GM19099 (cell line): ENCODE measurements around the gene HLTF.

Experiments
- POLR2A ChIP-seq: IDR thresholded peaks from 3 replicates; pipeline ENCODE4 v1.6.1; 2011; ENCODE audit warnings: low read depth; ENCODE audit not compliant: insufficient read length; ENCODE audit errors: extremely low read depth

The HLTF gene, protein sequence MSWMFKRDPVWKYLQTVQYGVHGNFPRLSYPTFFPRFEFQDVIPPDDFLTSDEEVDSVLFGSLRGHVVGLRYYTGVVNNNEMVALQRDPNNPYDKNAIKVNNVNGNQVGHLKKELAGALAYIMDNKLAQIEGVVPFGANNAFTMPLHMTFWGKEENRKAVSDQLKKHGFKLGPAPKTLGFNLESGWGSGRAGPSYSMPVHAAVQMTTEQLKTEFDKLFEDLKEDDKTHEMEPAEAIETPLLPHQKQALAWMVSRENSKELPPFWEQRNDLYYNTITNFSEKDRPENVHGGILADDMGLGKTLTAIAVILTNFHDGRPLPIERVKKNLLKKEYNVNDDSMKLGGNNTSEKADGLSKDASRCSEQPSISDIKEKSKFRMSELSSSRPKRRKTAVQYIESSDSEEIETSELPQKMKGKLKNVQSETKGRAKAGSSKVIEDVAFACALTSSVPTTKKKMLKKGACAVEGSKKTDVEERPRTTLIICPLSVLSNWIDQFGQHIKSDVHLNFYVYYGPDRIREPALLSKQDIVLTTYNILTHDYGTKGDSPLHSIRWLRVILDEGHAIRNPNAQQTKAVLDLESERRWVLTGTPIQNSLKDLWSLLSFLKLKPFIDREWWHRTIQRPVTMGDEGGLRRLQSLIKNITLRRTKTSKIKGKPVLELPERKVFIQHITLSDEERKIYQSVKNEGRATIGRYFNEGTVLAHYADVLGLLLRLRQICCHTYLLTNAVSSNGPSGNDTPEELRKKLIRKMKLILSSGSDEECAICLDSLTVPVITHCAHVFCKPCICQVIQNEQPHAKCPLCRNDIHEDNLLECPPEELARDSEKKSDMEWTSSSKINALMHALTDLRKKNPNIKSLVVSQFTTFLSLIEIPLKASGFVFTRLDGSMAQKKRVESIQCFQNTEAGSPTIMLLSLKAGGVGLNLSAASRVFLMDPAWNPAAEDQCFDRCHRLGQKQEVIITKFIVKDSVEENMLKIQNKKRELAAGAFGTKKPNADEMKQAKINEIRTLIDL

DNA sequence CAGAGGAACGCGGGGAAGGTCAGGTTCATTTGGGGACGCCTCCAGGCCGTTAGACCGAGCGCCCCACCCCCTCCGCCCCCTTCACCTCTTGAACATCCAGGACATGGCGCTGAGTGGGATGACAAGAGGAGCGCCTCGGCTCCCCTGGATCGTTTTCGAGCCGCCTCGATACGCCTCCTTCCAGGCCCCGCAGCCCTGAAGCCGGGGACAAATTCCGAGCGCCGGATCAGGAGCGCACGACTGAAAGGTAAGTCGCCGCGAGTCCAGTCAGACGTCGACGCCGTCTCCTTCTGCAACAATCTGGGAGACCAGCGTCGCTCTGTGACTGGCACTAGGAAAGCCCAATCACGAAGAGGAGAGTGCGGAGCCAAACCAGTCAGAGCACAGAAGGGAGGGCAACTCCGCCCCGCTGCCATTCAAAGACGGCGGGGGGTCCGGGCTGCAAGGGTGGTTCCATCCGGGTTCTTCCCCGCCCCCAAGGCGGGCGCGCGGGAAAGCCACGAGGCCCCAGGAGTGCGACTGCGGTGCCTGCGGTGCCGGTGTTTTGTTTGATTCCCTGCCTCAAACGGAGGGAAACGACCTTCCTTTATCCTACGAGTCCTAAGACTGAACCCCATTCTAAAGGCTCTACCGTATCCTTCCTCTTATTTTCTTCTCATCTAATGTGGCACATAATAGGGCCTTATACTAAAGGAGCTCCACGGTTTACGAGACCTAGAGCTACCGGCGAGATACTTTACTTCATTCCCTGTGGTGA, at the start of gene HLTF:
Gene HLTF, minus strand, starts transcription at position 302 of the 757 bp plus-strand sequence. Its CDS starts 197 bp downstream, at position 105.
- TF ChIP-seq POLR2A = peak; percentile 71

DNA sequence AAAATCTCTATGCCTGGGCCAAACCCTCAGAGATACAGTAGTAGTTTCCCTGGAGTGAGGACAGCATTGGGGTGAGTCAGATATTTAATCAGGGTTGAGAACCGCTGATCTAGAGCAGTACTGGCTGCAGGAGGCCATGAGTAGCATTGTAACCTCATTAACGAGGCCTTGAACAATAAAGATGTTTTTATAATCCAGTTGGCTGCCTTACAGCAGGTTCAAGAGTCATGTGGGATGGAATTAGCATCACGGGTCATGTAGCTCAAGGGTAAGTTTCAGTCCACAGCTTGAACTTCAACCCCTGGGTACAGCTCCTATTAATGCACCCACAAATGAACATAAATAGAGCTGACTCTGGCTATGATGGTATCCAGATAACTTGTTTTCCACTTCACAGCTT, 48.2 kb upstream of the HLTF start:
- TF ChIP-seq POLR2A = no peak

DNA sequence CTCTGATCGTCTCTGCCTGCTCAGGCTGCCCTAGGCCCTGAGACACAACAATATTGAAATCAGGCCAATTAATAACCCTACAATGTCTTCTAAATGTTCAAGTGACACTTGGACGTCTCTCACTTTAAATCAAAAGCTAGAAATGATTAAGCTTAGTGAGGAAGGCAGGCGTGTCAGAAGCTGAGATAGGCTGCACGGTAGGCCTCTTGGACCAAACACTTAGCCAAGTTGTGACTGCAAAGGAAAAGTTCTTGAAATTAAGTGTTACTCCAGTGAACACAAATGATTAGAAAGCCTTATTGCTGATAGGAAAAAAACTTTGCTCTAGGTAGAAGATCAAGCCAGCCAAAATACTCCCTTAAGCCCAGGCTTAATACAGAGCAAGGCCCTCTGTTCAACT, 45.3 kb upstream of the HLTF start:
- no peak for TF ChIP-seq POLR2A

DNA sequence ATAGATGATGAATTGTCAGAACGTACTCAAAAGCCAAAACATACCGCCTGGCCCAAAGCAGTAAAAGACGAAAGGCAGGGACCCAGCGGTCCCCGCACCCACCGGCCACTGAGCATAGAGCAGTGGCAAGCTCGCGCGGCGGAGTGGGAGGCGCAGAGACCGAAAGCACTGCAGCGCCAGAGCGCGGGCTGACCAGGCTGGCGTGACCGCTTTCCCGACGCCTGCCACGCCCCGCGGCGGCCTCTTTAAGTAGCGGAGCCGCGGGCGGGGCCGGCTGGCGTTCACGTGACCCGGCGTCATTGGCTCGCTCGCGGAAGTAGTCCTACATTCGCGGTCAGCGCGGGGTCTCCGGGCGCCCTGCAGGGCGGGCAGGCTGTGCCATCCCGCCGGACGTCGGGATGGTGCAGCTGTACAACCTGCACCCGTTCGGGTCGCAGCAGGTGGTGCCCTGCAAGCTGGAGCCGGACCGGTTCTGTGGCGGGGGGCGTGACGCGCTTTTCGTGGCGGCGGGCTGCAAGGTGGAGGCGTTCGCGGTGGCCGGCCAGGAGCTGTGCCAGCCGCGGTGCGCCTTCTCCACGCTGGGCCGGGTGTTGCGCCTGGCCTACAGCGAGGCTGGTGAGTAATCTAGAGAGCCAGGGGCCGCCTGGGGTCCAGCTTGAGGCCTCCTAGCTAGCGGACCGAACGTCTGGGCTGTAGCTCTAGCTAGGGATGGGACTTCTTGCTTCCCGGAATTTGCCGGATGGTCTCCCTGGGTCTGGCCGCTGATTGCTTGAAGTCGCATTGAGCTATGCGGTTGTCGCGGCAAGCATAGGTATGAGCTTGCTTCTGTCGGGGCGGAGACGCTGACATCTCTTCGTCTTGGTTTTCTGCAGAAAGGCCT, 43.2 kb upstream of the HLTF start, which contains the start of gene HPS3:
Gene HPS3, plus strand, starts transcription at position 313 of the 880 bp plus-strand sequence. Its CDS starts 86 bp downstream, at position 399.
- TF ChIP-seq POLR2A = peak; percentile 94

DNA sequence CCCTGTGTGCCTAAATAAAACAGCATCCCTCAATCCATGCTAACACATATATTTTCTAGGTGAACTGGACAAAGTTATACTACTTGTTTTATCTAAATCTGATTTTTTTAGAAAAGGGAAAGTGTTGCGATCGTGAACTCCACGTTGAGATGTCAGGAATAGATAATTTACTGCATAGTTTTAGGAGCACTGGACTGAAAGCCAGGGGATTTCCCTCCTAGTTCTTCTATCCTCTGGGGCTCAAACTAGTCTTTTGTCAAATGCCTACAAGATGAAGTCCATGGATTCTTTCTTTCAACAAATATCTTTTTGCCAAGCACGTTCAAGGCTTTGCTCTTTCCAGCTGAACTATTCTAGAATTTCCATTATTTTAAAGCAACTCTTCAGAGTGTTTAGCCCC, 42.5 kb upstream of the HLTF start:
- no peak for TF ChIP-seq POLR2A

DNA sequence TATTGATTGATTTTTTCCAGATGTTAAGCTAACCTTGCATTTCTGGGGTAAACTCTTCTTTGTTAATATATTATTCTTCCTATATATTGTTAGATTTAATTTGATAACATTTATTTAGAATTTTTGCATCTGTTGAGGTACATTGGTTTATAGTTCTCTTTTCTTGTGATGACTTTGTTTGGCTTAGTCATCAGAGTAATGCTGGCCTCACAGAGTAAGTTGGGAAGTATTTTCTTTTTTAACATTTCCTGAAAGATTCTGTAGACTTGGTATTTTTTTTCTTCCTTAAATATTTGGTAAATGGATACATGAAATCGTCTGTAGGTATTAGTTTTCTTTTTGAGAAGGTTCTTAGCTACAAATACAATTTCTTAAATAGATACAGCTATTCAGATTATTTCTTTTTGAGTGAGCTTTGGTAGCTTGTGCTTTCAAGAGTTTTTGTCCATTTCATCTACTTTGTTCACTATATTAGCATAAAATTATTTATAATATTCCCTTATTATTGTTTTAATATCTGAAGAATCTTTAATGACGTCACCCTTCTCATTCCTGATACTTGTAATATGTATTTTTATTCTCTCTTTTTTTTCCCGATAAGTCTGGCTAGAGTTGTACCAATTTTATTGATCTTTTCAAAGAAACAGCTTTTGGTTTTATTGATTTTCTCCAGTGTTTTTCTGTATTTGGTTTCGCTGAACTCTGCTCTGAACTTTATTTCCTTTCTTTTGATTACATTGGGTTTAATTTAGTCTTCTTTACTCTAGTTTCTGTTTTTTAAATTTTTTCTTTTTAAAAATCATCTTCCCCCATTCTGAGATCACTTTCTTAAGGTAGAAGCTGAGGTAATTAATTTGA, 36.6 kb upstream of the HLTF start:
- no peak for TF ChIP-seq POLR2A

DNA sequence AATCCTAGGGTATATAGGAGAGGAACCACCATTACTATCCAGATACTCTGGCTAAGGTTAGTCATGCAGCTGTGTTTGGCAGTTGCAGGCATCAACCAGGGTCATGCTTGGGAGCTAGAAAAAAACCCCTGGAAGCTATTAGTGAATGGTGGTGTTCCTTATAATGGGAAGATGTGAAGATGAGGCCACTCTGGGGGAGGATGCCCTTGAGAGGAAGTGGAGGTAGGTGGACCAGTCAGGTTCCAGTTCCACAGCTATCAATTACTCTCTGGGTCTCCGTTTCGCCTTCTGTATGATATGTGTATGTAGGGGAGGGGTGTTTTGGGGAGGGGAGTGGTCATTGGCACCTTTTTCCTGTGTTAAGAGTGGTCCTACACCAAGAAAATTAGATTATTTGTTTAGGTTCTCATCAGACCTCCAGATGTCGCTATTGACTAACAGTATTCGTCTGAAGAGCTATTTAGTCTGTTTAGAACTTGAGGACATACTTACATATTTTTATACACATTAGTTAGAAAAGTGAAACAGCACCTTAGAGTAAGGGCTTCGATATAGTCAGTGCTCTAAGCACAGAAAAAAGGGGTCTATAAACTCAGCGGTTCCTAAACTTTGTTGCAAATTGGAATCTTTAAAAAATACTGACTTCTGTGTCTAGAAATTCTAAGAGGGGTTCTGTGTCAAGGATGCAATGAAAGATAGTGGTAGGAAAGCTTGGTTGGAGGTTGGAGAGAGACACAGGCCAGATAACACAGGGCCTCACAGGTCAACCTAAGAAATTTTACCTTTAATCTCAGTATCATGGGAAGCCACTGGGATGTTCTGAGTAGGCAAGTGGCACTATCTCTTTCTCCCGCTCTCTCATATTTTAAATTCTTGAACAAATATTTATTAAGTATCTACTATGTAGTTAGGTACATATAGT, 34.0 kb upstream of the HLTF start:
- TF ChIP-seq POLR2A = no peak

DNA sequence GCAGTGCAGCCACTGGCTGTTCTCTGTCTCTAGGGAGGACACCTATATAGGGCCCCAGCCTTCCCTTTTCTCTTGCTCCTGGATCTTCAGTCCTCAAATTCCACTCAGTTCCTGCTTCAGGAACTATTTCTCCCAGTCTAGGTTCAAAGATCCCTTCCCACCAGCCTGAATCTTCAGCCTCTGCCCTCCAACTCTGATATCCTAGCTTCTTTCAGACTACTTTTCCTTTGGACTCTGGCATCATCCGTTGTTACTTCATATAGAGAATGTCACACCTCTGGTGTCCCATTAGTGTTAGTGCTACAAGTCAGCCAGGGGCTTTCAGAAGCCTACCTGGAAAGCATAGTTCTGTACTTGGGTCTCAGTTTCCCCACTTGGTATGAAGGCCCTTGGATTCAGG, 33.1 kb upstream of the HLTF start:
- TF ChIP-seq POLR2A = no peak

DNA sequence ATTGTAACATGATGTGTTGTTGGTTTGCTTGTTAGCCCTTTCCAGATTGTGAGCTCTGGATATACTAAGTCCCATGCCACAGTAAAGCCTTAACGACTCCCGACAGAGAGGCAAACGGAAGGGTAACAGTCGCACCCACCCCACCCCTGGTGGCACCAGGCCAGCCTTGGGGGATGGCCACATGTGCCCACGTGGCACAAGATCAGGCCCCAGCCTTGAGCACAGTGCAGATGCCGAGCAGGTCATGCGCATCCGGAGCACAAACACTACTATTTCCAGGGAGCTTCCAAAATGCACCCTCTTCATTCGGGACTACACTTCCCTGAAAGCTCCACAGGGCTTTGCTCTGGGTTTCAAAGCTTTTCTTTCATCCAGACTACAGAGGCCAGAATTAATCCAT, 32.4 kb upstream of the HLTF start:
- no peak for TF ChIP-seq POLR2A

DNA sequence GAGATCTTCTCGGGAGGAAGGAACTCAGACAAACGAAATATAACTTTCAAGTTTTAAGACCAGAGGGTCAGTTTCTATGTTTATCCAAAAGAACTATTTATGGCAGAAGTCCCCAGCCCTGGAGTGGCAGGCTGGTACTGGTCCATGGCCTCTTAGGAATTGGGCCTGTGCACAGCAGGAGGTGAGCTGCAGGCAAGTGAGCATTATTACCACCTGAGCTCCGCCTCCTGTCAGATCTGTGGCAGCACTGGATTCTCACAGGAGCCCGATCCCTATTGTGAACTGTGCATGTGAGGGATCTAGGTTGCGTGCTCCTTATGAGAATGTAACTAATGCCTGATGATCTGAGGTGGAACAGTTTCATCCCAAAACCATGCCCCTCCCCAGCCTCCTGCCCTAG, 28.8 kb upstream of the HLTF start:
- TF ChIP-seq POLR2A = no peak

DNA sequence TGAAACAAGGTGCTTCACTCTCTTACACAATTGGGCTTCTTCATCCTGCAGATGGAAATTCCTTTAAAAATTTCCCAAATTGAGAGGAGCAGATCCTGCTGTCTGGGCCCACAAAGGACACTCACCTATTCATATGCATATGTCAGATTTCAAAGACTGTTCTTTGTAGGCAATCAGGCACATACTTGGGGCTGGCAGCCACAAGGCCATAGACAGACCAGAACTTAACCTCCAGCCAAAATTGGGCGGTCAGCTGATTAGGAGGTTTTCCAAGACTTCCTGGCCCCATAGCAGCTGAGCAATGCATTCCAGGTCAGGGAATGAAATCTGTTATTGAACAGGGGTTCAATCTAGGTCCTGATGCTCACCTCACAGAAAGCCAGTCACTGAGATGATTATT, 28.1 kb upstream of the HLTF start:
- no peak for TF ChIP-seq POLR2A

DNA sequence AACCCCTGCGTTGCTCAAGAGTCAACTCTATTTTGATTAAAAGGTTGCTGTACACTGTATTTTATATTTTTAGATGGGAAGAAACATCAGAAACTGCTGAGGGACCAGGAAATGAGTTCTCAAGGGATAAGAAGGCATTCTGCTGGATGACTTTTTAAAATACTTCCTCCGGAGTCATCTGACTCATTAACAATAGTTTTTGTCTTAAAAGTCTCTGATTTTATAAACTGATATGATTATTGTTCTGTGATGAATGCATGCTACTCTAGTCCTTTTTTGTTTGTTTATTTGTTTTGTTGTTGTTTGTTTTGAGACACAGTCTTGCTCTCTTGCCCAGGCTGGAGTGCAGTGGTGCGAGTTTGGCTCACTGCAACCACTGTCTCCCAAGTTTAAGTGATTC, 18.2 kb upstream of the HLTF start:
- no peak for TF ChIP-seq POLR2A
